ENCODE results near the gene CORO7.

GRCh38 chr16:4327386-4328045, 88.9 kb downstream of the CORO7 start:
- TF ChIP-seq CTCF (IDR thresholded peaks at IDR 0.05; ENCODE audit: low read depth, low read length, poor library complexity, severe bottlenecking): no peak
- TF ChIP-seq EZH2phosphoT487 (IDR thresholded peaks at IDR 0.05; ENCODE audit: borderline replicate concordance, low read length): no peak

Data from DOHH2 (cell line).